NCI-H146 (cell line): ENCODE results near the gene STX1B.

ENCODE experiments used
- DNase-seq: peaks from one replicate; lab custom pipeline; 2025; lab: John Stamatoyannopoulos, UW

STX1B gene

GRCh38 chr16:30996324-30996984, 14.0 kb downstream of the STX1B start:
- DNase-seq = no peak

- no peak for DNase-seq
Observed at GRCh38 chr16:30995927-30996323, 14.5 kb downstream of the STX1B start.

- no peak for DNase-seq
Observed at GRCh38 chr16:30992931-30993816, 17.3 kb downstream of the STX1B start.

- DNase-seq = no peak
Observed at GRCh38 chr16:30992276-30992780, 18.1 kb downstream of the STX1B start.

- no peak for DNase-seq
Observed at GRCh38 chr16:30991052-30991451, 19.4 kb downstream of the STX1B start.

GRCh38 chr16:30990105-30990504, 20.3 kb downstream of the STX1B start:
- DNase-seq = no peak

- no peak for DNase-seq
Observed at GRCh38 chr16:30989469-30990047, 20.9 kb downstream of the STX1B start.

- DNase-seq = no peak
Observed at GRCh38 chr16:30987581-30988190, 22.8 kb downstream of the STX1B start.

- DNase-seq = no peak
Observed at GRCh38 chr16:30986129-30986991, 24.1 kb downstream of the STX1B start.

- peak; percentile 93 for DNase-seq
Observed at GRCh38 chr16:30985401-30986128, 24.9 kb downstream of the STX1B start.

GRCh38 chr16:30984669-30985400, 25.6 kb downstream of the STX1B start, which contains the start of gene HSD3B7:
Gene HSD3B7, plus strand, starts transcription at chr16:30985207. Its CDS starts 452 bp downstream, at chr16:30985659.
- peak; percentile 84 for DNase-seq

GRCh38 chr16:30983898-30984610, 26.4 kb downstream of the STX1B start:
- no peak for DNase-seq

- no peak for DNase-seq
Observed at GRCh38 chr16:30983289-30983889, 27.0 kb downstream of the STX1B start.

- no peak for DNase-seq
Observed at GRCh38 chr16:30982548-30983288, 27.7 kb downstream of the STX1B start.

GRCh38 chr16:30980959-30981358, 29.5 kb downstream of the STX1B start:
- no peak for DNase-seq

GRCh38 chr16:30980434-30980833, 30.0 kb downstream of the STX1B start:
- DNase-seq = no peak

- no peak for DNase-seq
Observed at GRCh38 chr16:30980023-30980371, 30.4 kb downstream of the STX1B start.
